Heart left ventricle (tissue), 16 donors: ENCODE data around the gene SCYGR2. TPM values are rescaled to one million over a fixed set of nuclear protein-coding genes. Genes with fewer than 3 reads are reported as not detected.

Source experiments
- ATAC-seq, 4 donors: fragments of 200-7000 bp; cut with Tn5 transposase; one replicate each; pipeline ENCODE4 v1.9.1; 2020 to 2022; ENCODE audit warnings: moderate library complexity in 4 of 4, mild to moderate bottlenecking in 3 of 4, moderate number of reproducible peaks in 1 of 4
- DNase-seq, 5 donors: peaks; one replicate each; pipeline ENCODE4 v3.0.0-alpha.2; 2020
- H3K27ac ChIP-seq, 12 donors: fragments of 200-600 bp; sonication (generic) in 4 of 12; one replicate each; pipeline versions ENCODE4 v1.5.0 to v1.8.0; 2016 to 2022; ENCODE audit warnings: mild to moderate bottlenecking in 2 of 12
- H3K27me3 ChIP-seq, 9 donors: fragments of 200-600 bp; sonication (generic) in 2 of 9; one replicate each; pipeline versions ENCODE4 v1.5.1 to v1.8.0; 2016 to 2022; ENCODE audit warnings: mild to moderate bottlenecking in 3 of 9
- H3K36me3 ChIP-seq, 9 donors: fragments of 200-600 bp; sonication (generic) in 2 of 9; one replicate each; pipeline versions ENCODE4 v1.5.0 to v1.8.0; 2018 to 2022; ENCODE audit warnings: mild to moderate bottlenecking in 2 of 9
- H3K4me1 ChIP-seq, 12 donors: fragments of 200-600 bp; sonication (generic) in 4 of 12; one replicate each; pipeline versions ENCODE4 v1.5.0 to v1.8.0; 2016 to 2022; ENCODE audit warnings: mild to moderate bottlenecking in 3 of 12
- H3K4me3 ChIP-seq, 12 donors: fragments of 200-600 bp; sonication (generic) in 4 of 12; one replicate each; pipeline versions ENCODE4 v1.5.0 to v1.8.0; 2017 to 2022; ENCODE audit warnings: mild to moderate bottlenecking in 9 of 12, moderate library complexity in 4 of 12
- H3K9me3 ChIP-seq, 12 donors: fragments of 200-600 bp; sonication (generic) in 4 of 12; one replicate each; pipeline versions ENCODE4 v1.5.0 to v1.8.0; 2016 to 2022; ENCODE audit warnings: mild to moderate bottlenecking in 1 of 12
- CTCF ChIP-seq, 12 donors: fragments of 200-600 bp; sonication (generic) in 4 of 12; IDR thresholded peaks; one replicate each; pipeline versions ENCODE4 v1.5.0 to v1.8.0; 2018 to 2022; ENCODE audit warnings: antibody characterized with exemption in 12 of 12, mild to moderate bottlenecking in 5 of 12
- POLR2A ChIP-seq, 2 donors: fragments of 450-650 bp; IDR thresholded peaks; one replicate each; pipeline ENCODE4 v1.6.1; 2017; ENCODE audit warnings: antibody characterized with exemption in 2 of 2, mild to moderate bottlenecking in 2 of 2, moderate library complexity in 2 of 2
- WGBS, 4 donors: extraction: QIAGEN DNeasy Blood & Tissue Kit in 2 of 4; methylation state at CpG; one replicate each; pipeline versions ENCODE4 v1.1.5 to v1.1.7; 2013 to 2018; 5-methylcytosine and 5-hydroxymethylcytosine counted together
- intact Hi-C, 10 donors: fragments of 100-400 bp; cut with DNase I; formaldehyde crosslinking; loops; one replicate each; pipeline versions ENCODE4 v1.11.1 to v1.14.2; 2022
- polyA plus RNA-seq, 2 donors: library from polyadenylated mRNA; stranded (reverse); fragments of 200-250 nt; gene quantifications; one replicate each; pipeline ENCODE4 v1.2.3, GENCODE V29; 2013
- total RNA-seq, 9 donors: library from RNA; depleted of rRNA in 2 of 9; stranded (reverse); fragments of >200 nt in 2 of 9; fragmentation: NEBNext Ultra II Directional in 3 of 9; extraction: Animal tissue kit (Norgen Biotek cat#: 25700) in 3 of 9; gene quantifications; one replicate each; pipeline versions ENCODE4 v1.1.0 to v1.2.4, GENCODE V29; 2016 to 2023
- donor health status: ischemic (EF 13 %, LVEDD 7.1; RV severe dilation, severe dysfunction).
- donor health status: healthy with polysubstance abuse.
- donor health status: DM: no; HTN: yes; CAD: no.
- donor health status: DM: no; HTN: no; CAD: no.
- donor health status: ischemic (EF 25% LVEDD 6.9; RV normal size, moderate dysfunction).
- donor health status: ischemic (EF 25% LVEDD 5.7; RV mildly dilated, moderate dysfunction).
- donor health status: healthy.
- donor health status: DM: yes; HTN: yes; CAD: no.
- donor health status: ischemic (EF 35%, LVEDD 5.7; RV mildly dilated, moderate dysfunction).
- donor health status: nonischemic (EF 11% LVEDD 7.7; RV severe dilation, severe dysfunction).
- donor health status: DM: yes; HTN: yes; CAD: no.
- donor health status: PGD.
- donor health status: ischemic (EF 29% LVEDD 5.4; RV normal size, mild dysfunction).
- donor health status: nonischemic (EF 23%, LVEDD 6.1; RV moderate dilation, normal function).

The SCYGR2 gene
- total and polyA plus RNA-seq, 11 donors = not detected

GRCh38 chr2:227616631-227617030 lies 17.9 kb downstream of the SCYGR2 start:
- WGBS, 4 donors = 24 to 33% (median 28%) methylated on average over 4 of the region's 4 CpGs
- ATAC-seq = no peak
- H3K4me3 ChIP-seq = no peak overlapping the region
- H3K36me3 ChIP-seq = no peaks in the 10 kb centered on the region
- H3K27me3 ChIP-seq = peaks cover 0 to 8% (median 3%) of the 10 kb centered on the region in 9 donors
- intact Hi-C loops = no loop called here
- DNase-seq = no peak
- no peaks in the 10 kb centered on the region for H3K4me1 ChIP-seq
- TF ChIP-seq CTCF (IDR thresholded peaks at IDR 0.05) (no peak), POLR2A (IDR thresholded peaks at IDR 0.05) (no peak)
- no peak overlapping the region for H3K27ac ChIP-seq
- no peaks in the 10 kb centered on the region for H3K9me3 ChIP-seq

- DNase-seq (no peak), ATAC-seq (peak in 1 of 4 donors; percentile 36)
- Histone ChIP-seq H3K36me3 (no peaks in the 10 kb centered on the region), H3K4me1 (no peaks in the 10 kb centered on the region), H3K27me3 (peaks cover 0 to 8% (median 0%) of the 10 kb centered on the region in 9 donors), H3K4me3 (no peak within 1 kb of the TSS), H3K27ac (no peak within 1 kb of the TSS), H3K9me3 (peaks cover 0 to 6% (median under 1%) of the 10 kb centered on the region in 12 donors)
- 70 to 78% (median 71%) methylated on average over 10 to 20 of the region's 20 CpGs for WGBS, 4 donors
- TF ChIP-seq CTCF (IDR thresholded peaks at IDR 0.05) = no peak
- no peak for TF ChIP-seq POLR2A (IDR thresholded peaks at IDR 0.05)
- intact Hi-C loops = no loop called here
Measured at GRCh38 chr2:227617316-227618230, 18.9 kb downstream of the SCYGR2 start, which contains the start of gene SCYGR4. Gene SCYGR4 (plus strand): TSS chr2:227617498. CDS start chr2:227617498, 0 bp downstream.

GRCh38 chr2:227623226-227623625 lies 24.5 kb downstream of the SCYGR2 start:
- Histone ChIP-seq H3K36me3 (no peaks in the 10 kb centered on the region), H3K9me3 (peaks cover 0 to 9% (median 3%) of the 10 kb centered on the region in 12 donors), H3K4me3 (no peak overlapping the region), H3K4me1 (no peaks in the 10 kb centered on the region), H3K27me3 (peaks cover 0 to 2% (median 0%) of the 10 kb centered on the region in 9 donors), H3K27ac (no peak overlapping the region)
- TF ChIP-seq POLR2A (IDR thresholded peaks at IDR 0.05) (no peak), CTCF (IDR thresholded peaks at IDR 0.05) (no peak)
- no peak for ATAC-seq
- no peak for DNase-seq
- intact Hi-C loops = no loop called here

GRCh38 chr2:227625420-227625819 lies 26.7 kb downstream of the SCYGR2 start:
- H3K4me3 ChIP-seq = no peak overlapping the region
- TF ChIP-seq POLR2A (IDR thresholded peaks at IDR 0.05) (no peak), CTCF (IDR thresholded peaks at IDR 0.05) (no peak)
- peaks cover 0 to 9% (median 3%) of the 10 kb centered on the region in 12 donors for H3K9me3 ChIP-seq
- WGBS, 4 donors = 57 to 70% (median 67%) methylated on average over 2 of the region's 2 CpGs
- no peaks in the 10 kb centered on the region for H3K4me1 ChIP-seq
- intact Hi-C loops = no loop called here
- H3K27ac ChIP-seq = no peak overlapping the region
- DNase-seq (no peak), ATAC-seq (no peak)
- H3K27me3 ChIP-seq = peaks cover 0 to 7% (median 0%) of the 10 kb centered on the region in 9 donors
- H3K36me3 ChIP-seq = no peaks in the 10 kb centered on the region
